ENCODE results near the gene GRIK2. TPM values are rescaled to one million over a fixed set of nuclear protein-coding genes. Genes with fewer than 3 reads are reported as not detected.

GRIK2 gene
- total and polyA plus RNA-seq, 2 donors (not counting 3 experiments of a cell fraction or from before 2014, with no cell fraction given): not detected

- dilution Hi-C loops (cut with MboI; ENCODE audit: extremely low pct_ligation_motif_present, low sequenced_read_pairs) (no loop called here), intact Hi-C loops (cut with micrococcal nuclease) (no loop called here)
- H4K20me1 ChIP-seq (replicated peaks; ENCODE audit: control insufficient read depth, extremely low read depth, insufficient read depth, low read length): no peaks in the 10 kb centered on the region
- H3K9ac ChIP-seq (replicated peaks; ENCODE audit: extremely low read depth, insufficient read depth, low read length): no peak overlapping the region
- FAIRE-seq: no peak
- no TSS peak for BruUV-seq (replicated peaks)
- no peak overlapping the region for H3K27ac ChIP-seq (ENCODE audit: insufficient read depth, low read depth, low read length)
- no peaks in the 10 kb centered on the region for H3K27me3 ChIP-seq (ENCODE audit: control insufficient read depth in 2 of 2, insufficient read depth in 2 of 2, low read length in 2 of 2)
- DNase-seq (ENCODE audit: low read depth, low spot score): no peak
- TF ChIP-seq JUN (IDR thresholded peaks at IDR 0.05; ENCODE audit: borderline replicate concordance, insufficient read depth, insufficient read length, low read depth) (no peak), GATA2 (IDR thresholded peaks at IDR 0.05; ENCODE audit: insufficient read depth, insufficient read length, low read depth, low read length) (no peak), MYC (IDR thresholded peaks at IDR 0.05; ENCODE audit: low read depth, low read length) (no peak), FOS (IDR thresholded peaks at IDR 0.05; ENCODE audit: borderline replicate concordance, insufficient read depth, low read length) (no peak), POLR2AphosphoS5 (IDR thresholded peaks at IDR 0.05; ENCODE audit: insufficient read depth, low read depth, low read length) (no peak), CTCF (IDR thresholded peaks at IDR 0.05; ENCODE audit: extremely low read depth in 1 of 2, insufficient read depth in 1 of 2, low read depth in 1 of 2, low read length in 2 of 2) (no peak), MAX (IDR thresholded peaks at IDR 0.05; ENCODE audit: insufficient read depth, insufficient read length) (no peak), POLR2A (IDR thresholded peaks at IDR 0.05; ENCODE audit: low read depth, low read length) (no peak), EZH2 (IDR thresholded peaks at IDR 0.05; ENCODE audit: borderline replicate concordance, low read depth, low read length, severe bottlenecking) (no peak)
- H3K79me2 ChIP-seq (ENCODE audit: control insufficient read depth, insufficient read depth, low read length): no peaks in the 10 kb centered on the region
- H3K36me3 ChIP-seq (ENCODE audit: control insufficient read depth in 2 of 2, extremely low read depth in 1 of 2, insufficient read depth in 2 of 2, low read length in 2 of 2): no peaks in the 10 kb centered on the region
- no peak overlapping the region for H3K4me3 ChIP-seq (replicated peaks in 1 of 3; ENCODE audit: insufficient read depth in 1 of 3, low read depth in 1 of 3, low read length in 3 of 3)
- ChIA-PET POLR2A (no interaction called here), CTCF (no interaction called here)
- H2AFZ ChIP-seq (ENCODE audit: low read depth, low read length): no peak overlapping the region
- H3K4me1 ChIP-seq (ENCODE audit: control insufficient read depth, extremely low read depth, insufficient read depth, low read length): no peaks in the 10 kb centered on the region
- no peaks in the 10 kb centered on the region for H3K9me3 ChIP-seq (replicated peaks; ENCODE audit: control insufficient read depth, insufficient read depth, low read length)
- H3K4me2 ChIP-seq (ENCODE audit: insufficient read depth, low read length): no peak overlapping the region
- no peaks in the 10 kb centered on the region for H3K9me1 ChIP-seq (replicated peaks; ENCODE audit: control insufficient read depth, extremely low read depth, insufficient read depth, low read length)
These were observed 41.2 kb upstream of the GRIK2 start for GRCh38 chr6:101352316-101352715.

Measured in endothelial cell of umbilical vein (primary cell).